HFFc6 (cell line): ENCODE measurements around the gene PPP1R7. TPM values are rescaled to one million over a fixed set of nuclear protein-coding genes. Genes with fewer than 3 reads are reported as not detected.

Experiments used
- DNase-seq: peaks from one replicate; pipeline ENCODE4 v3.0.0-alpha.2; 2018
- H3K27ac Mint-ChIP-seq: 2 replicates; pipeline ENCODE4 v1.8.0; 2020; ENCODE audit warnings: mild to moderate bottlenecking, mixed read lengths
- H3K27me3 Mint-ChIP-seq: 2 replicates; pipeline ENCODE4 v1.8.0; 2021; ENCODE audit warnings: mild to moderate bottlenecking, moderate library complexity, mixed read lengths; ENCODE audit not compliant: insufficient read depth
- H3K36me3 Mint-ChIP-seq: 2 replicates; pipeline ENCODE4 v1.8.0; 2021; ENCODE audit warnings: low read depth, mixed read lengths
- H3K4me1 Mint-ChIP-seq: 2 replicates; pipeline ENCODE4 v1.8.0; 2020; ENCODE audit warnings: low read depth, mixed read lengths
- H3K4me3 Mint-ChIP-seq: 2 replicates; pipeline ENCODE4 v1.8.0; 2020; ENCODE audit warnings: mild to moderate bottlenecking, moderate library complexity, mixed read lengths
- H3K9me3 Mint-ChIP-seq: 2 replicates; pipeline ENCODE4 v1.8.0; 2020; ENCODE audit warnings: mild to moderate bottlenecking, mixed read lengths
- CTCF ChIP-seq: fragments of 200-600 bp; sonication (generic); IDR thresholded peaks from 2 replicates; pipeline ENCODE4 v1.5.0; 2021; ENCODE audit warnings: antibody characterized with exemption, mild to moderate bottlenecking
- total RNA-seq, 6 experiments: library from RNA; stranded (reverse); fragmentation: NEBNext Ultra II Directional; extraction: Animal tissue kit (Norgen Biotek cat#: 25700); gene quantifications; 2 replicates in 1 of 6; 3 replicates in 5 of 6; pipeline ENCODE4 v1.2.3, GENCODE V29; 2021

PPP1R7 gene
- total RNA-seq, 6 experiments from 2014 or later: 90.6 to 117 (median 103) TPM

GRCh38 chr2:241201445-241202267 is 51.4 kb downstream of the PPP1R7 start:
- H3K4me1 Mint-ChIP-seq: no peaks in the 10 kb centered on the region
- no peak overlapping the region for H3K27ac Mint-ChIP-seq
- no peaks in the 10 kb centered on the region for H3K36me3 Mint-ChIP-seq
- peaks cover 4% of the 10 kb centered on the region; the same call in 1 of the 2 replicates for H3K27me3 Mint-ChIP-seq
- no peak for TF ChIP-seq CTCF
- DNase-seq: no peak
- H3K4me3 Mint-ChIP-seq: no peak overlapping the region
- H3K9me3 Mint-ChIP-seq: no peaks in the 10 kb centered on the region

- H3K4me3 Mint-ChIP-seq: no peak overlapping the region
- no peak for DNase-seq
- no peaks in the 10 kb centered on the region for H3K9me3 Mint-ChIP-seq
- TF ChIP-seq CTCF: no peak
- peaks cover 4% of the 10 kb centered on the region; the same call in 1 of the 2 replicates for H3K27me3 Mint-ChIP-seq
- H3K36me3 Mint-ChIP-seq: no peaks in the 10 kb centered on the region
- no peaks in the 10 kb centered on the region for H3K4me1 Mint-ChIP-seq
- H3K27ac Mint-ChIP-seq: no peak overlapping the region
Observed at GRCh38 chr2:241202268-241202585, 52.0 kb downstream of the PPP1R7 start.

- DNase-seq: no peak
- TF ChIP-seq CTCF: no peak
- no peaks in the 10 kb centered on the region for H3K36me3 Mint-ChIP-seq
- H3K9me3 Mint-ChIP-seq: no peaks in the 10 kb centered on the region
- no peak overlapping the region for H3K4me3 Mint-ChIP-seq
- no peak overlapping the region for H3K27ac Mint-ChIP-seq
- no peaks in the 10 kb centered on the region for H3K4me1 Mint-ChIP-seq
- H3K27me3 Mint-ChIP-seq: peaks cover 4% of the 10 kb centered on the region; the same call in 1 of the 2 replicates
Observed at GRCh38 chr2:241202681-241203080, 52.4 kb downstream of the PPP1R7 start.

- no peaks in the 10 kb centered on the region for H3K4me1 Mint-ChIP-seq
- H3K36me3 Mint-ChIP-seq: no peaks in the 10 kb centered on the region
- no peaks in the 10 kb centered on the region; the same call in 1 of the 2 replicates for H3K27me3 Mint-ChIP-seq
- no peak overlapping the region for H3K4me3 Mint-ChIP-seq
- no peak for DNase-seq
- no peak for TF ChIP-seq CTCF
- no peaks in the 10 kb centered on the region for H3K9me3 Mint-ChIP-seq
- no peak overlapping the region for H3K27ac Mint-ChIP-seq
Observed at GRCh38 chr2:241203218-241204009, 53.1 kb downstream of the PPP1R7 start.

- Mint-ChIP-seq H3K4me1 (no peaks in the 10 kb centered on the region), H3K27ac (no peak overlapping the region), H3K4me3 (no peak overlapping the region), H3K27me3 (no peaks in the 10 kb centered on the region), H3K9me3 (no peaks in the 10 kb centered on the region), H3K36me3 (no peaks in the 10 kb centered on the region)
- no peak for TF ChIP-seq CTCF
- no peak for DNase-seq
Observed at GRCh38 chr2:241204010-241204384, 53.7 kb downstream of the PPP1R7 start.
